ENCODE results near the gene UBL4B. TPM values are rescaled to one million over a fixed set of nuclear protein-coding genes. Genes with fewer than 3 reads are reported as not detected.

The UBL4B gene
- total RNA-seq, 2 experiments from 2014 or later: not detected

DNA sequence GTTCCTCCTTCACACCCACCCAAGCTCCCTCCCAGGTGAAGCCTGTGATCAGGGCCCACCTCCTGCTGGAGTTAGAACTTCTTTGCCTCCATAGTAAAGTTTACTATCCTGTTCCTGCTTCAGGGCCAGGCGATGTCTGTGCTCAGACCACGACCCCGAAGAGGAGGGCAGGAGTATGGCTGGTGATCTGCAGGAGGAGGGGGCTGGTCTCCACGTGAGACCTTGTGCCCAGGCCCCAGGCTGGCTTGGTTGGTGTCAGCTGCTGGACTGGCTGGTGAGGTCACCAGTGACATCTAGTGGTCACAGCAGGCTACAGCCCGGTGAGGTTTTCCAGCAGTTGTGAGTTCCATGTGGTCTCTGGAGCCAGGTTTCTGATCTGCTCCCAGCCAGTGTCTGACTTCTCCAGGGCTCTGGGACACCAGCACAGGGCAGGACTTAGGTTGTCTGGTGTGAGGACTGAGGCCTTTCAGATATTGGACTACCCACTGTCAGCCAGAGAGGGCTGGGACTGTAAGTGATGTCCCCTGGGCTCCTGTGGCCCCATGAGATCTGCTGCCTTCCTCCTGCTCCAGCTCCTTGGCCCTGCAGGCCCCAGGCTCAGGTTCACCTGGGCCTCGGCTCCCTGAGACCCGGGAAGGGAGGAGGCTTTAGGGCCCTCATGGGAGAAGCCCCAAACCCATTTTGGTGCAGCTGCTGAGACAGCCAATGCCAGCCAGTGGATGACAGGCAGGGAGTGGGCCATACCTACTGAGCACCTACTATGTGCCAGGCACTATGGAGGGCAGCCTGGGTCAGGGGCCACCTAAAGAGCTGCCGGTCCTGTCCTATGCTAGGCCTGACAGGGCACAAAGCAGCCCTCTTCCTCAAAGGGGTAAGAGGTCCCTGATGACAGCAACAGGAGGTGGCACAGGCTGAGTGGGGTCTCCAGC, 6.0 kb upstream of the UBL4B start:
- ChIA-PET CTCF (interaction anchor here (0.6 to 4.0 kb wide), 14 partner anchors 9 to 245 kb away, joined by 3 to 45 read pairs (median 5); partner anchors contain the start of gene ALX3), POLR2A (no interaction called here)

DNA sequence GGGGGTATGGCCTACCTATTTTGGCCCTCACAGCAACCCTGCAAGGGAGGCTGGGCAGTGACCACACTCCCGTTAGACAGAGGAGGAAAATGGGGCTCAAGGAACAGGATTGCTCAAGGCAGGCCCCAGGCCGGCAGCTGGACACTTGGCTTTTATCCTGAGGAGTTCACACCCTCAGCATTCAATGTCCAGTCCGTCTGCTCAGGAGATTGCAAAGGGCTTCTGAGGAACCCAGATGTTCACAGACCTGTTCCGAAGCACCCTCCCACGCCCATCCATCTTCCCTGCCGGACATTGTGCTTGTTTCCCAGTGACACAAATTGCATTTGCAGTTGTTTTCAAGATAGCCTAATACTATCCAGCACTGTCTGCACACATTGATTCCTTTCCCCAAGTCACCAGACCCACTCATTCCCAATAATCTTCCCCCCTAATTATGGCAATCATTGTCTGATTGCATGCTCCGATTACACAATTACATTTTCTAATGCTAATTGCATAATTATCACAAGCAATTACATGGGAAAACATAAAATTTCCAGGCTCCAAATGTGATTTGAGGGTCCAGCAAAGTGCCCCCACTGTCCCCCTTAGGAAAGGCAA, 4.3 kb upstream of the UBL4B start:
- ChIA-PET POLR2A (no interaction called here), CTCF (interaction anchor here (0.8 kb wide), 1 partner anchor 50 kb away, joined by 3 read pairs; no protein-coding TSS in a partner anchor)

GRCh38 chr1:110111081-110111480, 1.2 kb upstream of the UBL4B start:
- POLR2A ChIA-PET: no interaction called here
- CTCF ChIA-PET: no interaction called here

- POLR2A ChIA-PET: no interaction called here
These were observed 413 bp downstream of the UBL4B start for GRCh38 chr1:110112656-110113055.

DNA sequence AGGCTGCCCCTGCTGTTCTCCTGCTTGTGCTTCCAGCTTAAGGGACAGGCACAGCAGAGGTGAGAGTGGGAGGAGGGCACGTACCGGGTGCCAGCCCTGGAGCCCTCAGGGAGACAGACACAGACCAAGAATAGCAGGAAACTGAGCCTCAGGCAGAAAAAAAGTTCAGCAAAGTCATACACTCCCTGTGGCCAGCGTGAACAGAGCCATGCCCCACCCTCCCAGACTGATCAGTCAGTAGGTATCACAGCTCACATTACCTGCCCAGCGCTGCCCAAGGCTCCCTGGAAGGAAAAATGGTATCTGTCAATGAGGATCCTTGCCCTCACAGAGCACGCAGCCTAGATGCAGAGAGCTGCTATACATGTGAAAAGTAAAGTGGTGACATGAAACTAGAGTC, 1.3 kb downstream of the UBL4B start:
- CTCF ChIA-PET: interaction anchor here (2.8 kb wide), 1 partner anchor 60 kb away, joined by 9 read pairs; no protein-coding TSS in a partner anchor
- POLR2A ChIA-PET: no interaction called here

More at GRCh38 chr1:110112656-110113055, 413 bp downstream of the UBL4B start:
- CTCF ChIA-PET: interaction anchor here (0.7 to 2.8 kb wide), 3 partner anchors 14 to 652 kb away, joined by 3 to 9 read pairs (median 4); no protein-coding TSS in a partner anchor

GRCh38 chr1:110114173-110114572, 1.9 kb downstream of the UBL4B start:
- CTCF ChIA-PET: interaction anchor here (2.8 kb wide), 1 partner anchor 61 kb away, joined by 9 read pairs; no protein-coding TSS in a partner anchor
- POLR2A ChIA-PET: no interaction called here

GRCh38 chr1:110114784-110115183, 2.5 kb downstream of the UBL4B start:
- ChIA-PET POLR2A (no interaction called here), CTCF (no interaction called here)

DNA sequence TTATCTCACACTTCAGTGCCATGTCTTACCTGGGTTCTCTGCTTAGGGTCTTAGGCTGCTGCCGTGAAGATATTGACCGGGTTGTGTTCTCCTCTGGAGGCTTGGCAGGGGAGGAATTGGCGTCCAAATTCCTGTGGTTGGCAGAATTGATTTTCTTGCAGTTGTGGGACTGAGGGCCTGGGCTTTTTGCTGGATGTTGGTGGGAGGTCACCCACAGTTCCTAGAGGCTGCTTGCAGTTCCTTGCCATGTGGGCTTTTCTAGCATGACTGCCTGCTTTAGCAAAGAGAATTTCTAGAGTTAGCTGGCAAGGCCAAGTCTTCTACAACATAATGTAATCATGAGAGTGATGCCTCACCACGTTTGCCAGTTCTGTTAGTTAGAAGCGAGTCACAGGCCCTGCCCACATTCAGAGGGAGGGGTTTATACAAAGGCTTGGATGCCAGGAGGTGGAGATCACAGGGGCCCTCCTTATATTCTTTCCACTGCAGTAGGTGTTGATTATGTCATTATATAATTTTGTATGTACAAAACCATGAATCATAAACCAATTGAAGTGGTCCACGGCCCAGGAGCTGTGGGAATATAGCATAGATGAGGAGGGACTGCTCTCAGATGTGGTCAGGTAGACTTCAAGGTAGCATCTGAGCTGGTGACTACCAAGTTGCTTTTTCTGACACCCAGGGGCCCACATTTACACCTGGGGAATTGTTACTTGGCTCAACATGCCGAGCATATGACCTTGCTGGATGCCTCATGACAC, 6.6 kb downstream of the UBL4B start:
- POLR2A ChIA-PET: no interaction called here
- CTCF ChIA-PET: interaction anchor here (1.1 kb wide), 1 partner anchor 21 kb away, joined by 3 read pairs; no protein-coding TSS in a partner anchor

DNA sequence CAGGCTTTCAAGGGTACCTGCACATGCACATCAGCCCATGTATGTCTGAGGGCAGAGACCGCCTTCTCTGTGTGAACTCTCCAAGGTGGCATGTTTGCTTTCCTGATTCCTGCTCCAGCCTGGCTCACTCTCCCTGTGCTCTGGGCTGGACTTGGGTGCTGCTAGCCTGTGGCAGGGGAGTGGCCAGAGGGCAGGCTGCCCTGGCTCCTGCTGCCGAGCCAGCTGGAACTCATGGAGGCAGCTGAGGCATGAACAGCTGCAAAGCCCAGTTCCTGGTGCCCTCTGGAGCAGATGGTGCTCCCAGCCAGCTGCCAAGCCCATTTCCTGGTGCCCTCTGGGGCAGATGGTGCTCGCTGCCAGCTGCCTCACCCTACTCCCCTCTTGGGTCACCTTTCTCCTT, 7.6 kb downstream of the UBL4B start:
- CTCF ChIA-PET: no interaction called here
- POLR2A ChIA-PET: no interaction called here

DNA sequence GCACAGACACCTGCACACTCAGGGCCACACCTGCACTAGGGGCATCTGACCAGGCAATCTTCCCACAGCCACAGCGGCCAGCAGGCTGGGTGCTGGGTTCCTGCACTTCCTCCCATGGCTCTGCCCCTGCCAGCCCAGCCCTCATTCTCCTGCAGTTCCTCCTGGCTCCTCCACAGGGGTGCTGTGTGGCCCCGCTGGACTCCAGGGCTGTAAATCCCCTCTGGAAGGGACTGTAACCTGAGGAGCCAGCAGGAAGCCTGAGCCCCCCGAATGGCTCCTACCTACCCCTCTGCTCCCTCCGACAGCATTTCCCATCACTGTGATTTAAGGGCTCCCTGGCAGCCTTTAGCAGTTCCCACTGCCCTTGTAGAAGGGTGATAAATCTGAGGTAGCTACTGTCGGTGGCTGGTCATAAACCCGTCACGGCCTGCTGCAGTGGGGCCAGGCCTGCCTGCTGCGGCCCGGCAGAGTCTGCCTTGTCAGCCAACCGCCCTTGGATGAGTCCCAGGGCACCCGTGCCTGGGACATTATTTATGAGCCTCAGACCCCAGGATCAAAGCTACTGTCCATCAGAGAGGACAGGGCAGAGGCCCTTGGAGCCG, 8.8 kb downstream of the UBL4B start:
- ChIA-PET CTCF (no interaction called here), POLR2A (no interaction called here)

- POLR2A ChIA-PET: no interaction called here
- CTCF ChIA-PET: no interaction called here
These were observed 11.0 kb downstream of the UBL4B start for GRCh38 chr1:110123224-110123623.

GRCh38 chr1:110125810-110126209, 13.6 kb downstream of the UBL4B start:
- CTCF ChIA-PET: no interaction called here
- POLR2A ChIA-PET: no interaction called here

DNA sequence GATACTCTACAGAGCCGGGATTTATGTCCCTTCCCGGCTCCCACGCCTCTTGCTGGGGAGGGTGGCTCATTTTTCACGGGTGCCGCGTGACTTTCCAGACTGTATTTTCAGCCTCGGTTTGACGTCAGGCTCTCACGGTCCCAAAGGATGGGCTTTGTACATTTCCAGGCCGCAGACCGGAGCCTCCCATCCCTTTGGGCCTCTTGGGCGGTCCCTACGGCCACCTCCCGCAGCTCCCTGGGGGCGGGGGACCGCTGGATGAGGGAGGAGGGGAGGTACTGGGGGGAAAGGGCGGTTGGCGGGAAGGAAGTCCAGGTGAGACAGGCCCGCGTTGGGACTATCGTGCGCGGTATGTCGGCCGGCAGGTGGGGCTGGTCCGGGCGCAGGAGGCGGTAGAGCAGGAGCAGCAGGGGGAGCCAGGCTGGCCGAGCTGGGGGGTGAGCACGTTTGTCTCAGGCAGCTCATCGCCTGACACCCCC, 17.9 kb downstream of the UBL4B start:
- ChIA-PET CTCF (no interaction called here), POLR2A (no interaction called here)

- ChIA-PET POLR2A (no interaction called here), CTCF (no interaction called here)
These were observed 18.7 kb downstream of the UBL4B start for GRCh38 chr1:110130989-110131388.

DNA sequence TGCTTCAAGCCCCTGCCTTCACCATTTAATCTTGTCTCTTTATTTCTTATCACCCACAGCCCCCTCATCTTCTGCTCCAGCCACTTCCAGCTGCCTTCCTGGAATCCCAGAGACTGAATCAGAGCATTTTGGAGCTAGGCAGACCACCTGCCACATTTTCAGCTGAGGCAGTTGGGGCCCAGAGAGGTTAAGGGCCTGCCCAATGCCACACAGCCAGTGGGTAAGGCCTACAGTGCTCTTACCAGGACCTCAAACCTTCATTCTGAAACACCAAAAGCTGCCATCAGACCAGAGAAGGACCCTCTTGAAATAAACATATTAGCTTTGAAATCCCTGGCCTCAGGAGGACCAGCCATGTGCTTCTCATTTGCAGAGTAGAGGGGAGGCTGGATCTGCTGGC, 20.4 kb downstream of the UBL4B start:
- ChIA-PET CTCF (no interaction called here), POLR2A (no interaction called here)

DNA sequence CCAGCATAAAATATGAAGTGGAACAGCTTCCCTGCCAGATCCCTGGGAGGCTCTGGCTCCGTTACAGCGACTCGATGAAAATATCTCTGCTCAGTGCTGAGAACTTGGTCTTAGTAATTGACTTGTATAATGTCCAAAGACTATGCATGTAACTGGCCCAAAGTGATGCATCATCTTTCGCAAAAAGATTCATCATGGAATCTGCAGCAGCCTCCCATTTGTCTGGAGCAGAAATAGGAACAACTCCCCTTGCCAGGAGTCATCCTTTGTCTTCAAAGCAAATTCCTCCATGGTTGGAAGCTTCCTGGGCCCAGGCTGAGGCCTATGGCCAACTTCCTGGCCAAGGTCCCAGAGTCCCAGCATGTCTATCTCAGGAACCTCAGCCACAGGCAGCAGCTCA, 21.2 kb downstream of the UBL4B start:
- ChIA-PET CTCF (no interaction called here), POLR2A (no interaction called here)

- POLR2A ChIA-PET: no interaction called here
- CTCF ChIA-PET: no interaction called here
These were observed 21.9 kb downstream of the UBL4B start for GRCh38 chr1:110134050-110134595.

- CTCF ChIA-PET: interaction anchor here (0.9 to 1.4 kb wide), 2 partner anchors 75 to 361 kb away, joined by 3 to 4 read pairs; no protein-coding TSS in a partner anchor
- POLR2A ChIA-PET: no interaction called here
These were observed 23.0 kb downstream of the UBL4B start for GRCh38 chr1:110135246-110135645.

DNA sequence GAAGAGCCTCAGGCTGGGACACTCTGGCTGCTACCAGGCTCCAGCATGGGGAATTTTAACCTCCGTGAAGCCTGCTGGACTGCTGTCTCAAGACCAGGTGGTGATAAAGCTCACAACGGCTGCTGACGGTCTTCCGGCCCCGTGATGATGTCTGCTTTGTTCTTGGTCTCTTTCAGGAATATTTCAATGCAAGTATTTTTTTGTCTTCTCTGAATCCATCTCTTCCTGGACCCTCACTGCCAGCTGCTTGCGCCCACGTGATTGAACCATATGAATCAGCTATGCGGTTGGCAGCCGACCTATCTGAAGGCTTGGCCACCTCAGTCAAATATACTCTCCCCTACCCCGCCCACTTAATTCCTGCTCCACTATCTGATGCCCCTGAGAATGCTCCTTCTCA, 23.4 kb downstream of the UBL4B start:
- ChIA-PET CTCF (interaction anchor here (0.9 to 1.4 kb wide), 2 partner anchors 76 to 360 kb away, joined by 3 to 4 read pairs; no protein-coding TSS in a partner anchor), POLR2A (no interaction called here)
